Fibroblast of the aortic adventitia (primary cell): ENCODE data around the gene ARSG. TPM values are rescaled to one million over a fixed set of nuclear protein-coding genes. Genes with fewer than 3 reads are reported as not detected.

Experiments used
- DNase-seq: peaks from one replicate; pipeline ENCODE4 v3.0.0-alpha.2; 2010; ENCODE audit warnings: low read depth
- H3K4me3 ChIP-seq: 2 replicates; pipeline ENCODE4 v1.5.1; 2011; ENCODE audit warnings: low read depth, mild to moderate bottlenecking, control low read depth, low read length, moderate library complexity
- CTCF ChIP-seq: IDR thresholded peaks from 2 replicates; pipeline ENCODE4 v1.5.1; 2011; ENCODE audit warnings: mild to moderate bottlenecking, low read length, control low read depth, inconsistent platforms; ENCODE audit not compliant: insufficient read depth
- total RNA-seq: library from RNA; depleted of rRNA; stranded (reverse); fragments of >200 nt; gene quantifications from 2 replicates; pipeline ENCODE4 v1.2.3, GENCODE V29; 2012; ENCODE audit warnings: low replicate concordance

The ARSG gene
- total RNA-seq, 1 donor: 2.7 TPM

GRCh38 chr17:68334393-68334792 lies 43.1 kb downstream of the ARSG start:
- TF ChIP-seq CTCF: no peak
- no peak for DNase-seq
- no peak overlapping the region for H3K4me3 ChIP-seq

- TF ChIP-seq CTCF: no peak
- DNase-seq: no peak
- no peak overlapping the region for H3K4me3 ChIP-seq
These were observed 50.2 kb downstream of the ARSG start for GRCh38 chr17:68341482-68341881.

DNA sequence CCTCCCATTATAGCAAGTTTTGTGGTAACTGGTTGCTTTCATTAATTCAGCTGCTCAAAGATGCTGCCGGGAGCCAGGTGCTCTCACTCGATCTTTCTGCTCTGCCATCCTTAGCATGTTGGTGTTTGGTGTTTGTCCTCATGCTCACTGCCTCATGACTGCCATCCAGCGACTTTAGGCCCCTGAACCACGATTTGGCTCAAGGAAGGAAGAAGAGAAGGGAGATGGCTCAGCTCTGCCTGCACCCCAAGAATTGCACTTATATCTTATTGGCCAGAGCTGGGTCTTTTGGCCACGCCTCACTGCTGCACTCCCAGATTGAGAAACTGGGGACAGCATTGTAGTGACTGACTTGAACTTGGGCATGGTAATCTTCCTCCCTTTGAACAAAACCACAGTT lies 52.7 kb downstream of the ARSG start:
- no peak overlapping the region for H3K4me3 ChIP-seq
- DNase-seq: no peak
- TF ChIP-seq CTCF: no peak

GRCh38 chr17:68344701-68345136 lies 53.4 kb downstream of the ARSG start:
- no peak for DNase-seq
- no peak overlapping the region for H3K4me3 ChIP-seq
- no peak for TF ChIP-seq CTCF

GRCh38 chr17:68346448-68346847 lies 55.2 kb downstream of the ARSG start:
- no peak for TF ChIP-seq CTCF
- H3K4me3 ChIP-seq: no peak overlapping the region
- no peak for DNase-seq

GRCh38 chr17:68347380-68347779 lies 56.1 kb downstream of the ARSG start:
- no peak for TF ChIP-seq CTCF
- no peak overlapping the region for H3K4me3 ChIP-seq

GRCh38 chr17:68349157-68349556 lies 57.9 kb downstream of the ARSG start:
- no peak overlapping the region for H3K4me3 ChIP-seq
- DNase-seq: no peak
- TF ChIP-seq CTCF: no peak

More at GRCh38 chr17:68347380-68347779, 56.1 kb downstream of the ARSG start:
- no peak for DNase-seq
